Measurements from ENCODE around the gene FFAR2.

FFAR2 gene

DNA sequence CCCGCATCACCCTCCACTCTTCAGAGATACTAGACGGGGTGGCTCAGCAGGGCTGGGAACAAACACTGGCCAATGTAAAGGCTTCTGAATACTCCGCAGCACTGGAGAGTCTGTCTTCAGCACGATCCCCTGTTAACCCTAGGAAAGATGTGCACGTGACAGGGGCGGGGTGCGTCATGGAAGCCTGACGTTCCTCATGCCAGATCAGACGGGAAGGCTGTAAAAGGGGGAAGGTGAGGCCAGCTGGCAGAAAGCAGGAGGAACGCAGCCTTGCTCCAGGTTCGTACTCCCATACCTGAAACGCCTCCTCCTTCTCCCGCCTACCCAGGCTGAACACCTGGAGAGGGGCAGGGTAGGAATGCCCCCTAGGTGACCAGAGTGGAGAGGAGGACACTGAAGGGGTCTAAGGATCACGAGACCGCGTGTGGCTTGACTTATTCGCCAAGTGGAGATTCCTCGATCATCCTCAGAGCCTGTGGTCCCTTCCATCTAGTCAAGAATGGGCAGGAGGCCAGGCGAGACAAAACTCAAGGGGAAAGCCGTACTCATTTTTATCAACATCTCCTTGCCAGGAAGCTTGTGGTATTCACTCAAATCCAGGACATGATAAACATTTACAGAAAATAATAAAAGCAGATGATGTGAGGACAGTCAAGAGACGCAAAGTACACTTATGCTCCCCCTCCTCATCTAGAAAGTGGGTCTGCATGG, 18.2 kb upstream of the FFAR2 start:
- no peak for DNase-seq (ENCODE audit: extremely low read depth, insufficient read length)
- TF ChIP-seq, protein P1, sequence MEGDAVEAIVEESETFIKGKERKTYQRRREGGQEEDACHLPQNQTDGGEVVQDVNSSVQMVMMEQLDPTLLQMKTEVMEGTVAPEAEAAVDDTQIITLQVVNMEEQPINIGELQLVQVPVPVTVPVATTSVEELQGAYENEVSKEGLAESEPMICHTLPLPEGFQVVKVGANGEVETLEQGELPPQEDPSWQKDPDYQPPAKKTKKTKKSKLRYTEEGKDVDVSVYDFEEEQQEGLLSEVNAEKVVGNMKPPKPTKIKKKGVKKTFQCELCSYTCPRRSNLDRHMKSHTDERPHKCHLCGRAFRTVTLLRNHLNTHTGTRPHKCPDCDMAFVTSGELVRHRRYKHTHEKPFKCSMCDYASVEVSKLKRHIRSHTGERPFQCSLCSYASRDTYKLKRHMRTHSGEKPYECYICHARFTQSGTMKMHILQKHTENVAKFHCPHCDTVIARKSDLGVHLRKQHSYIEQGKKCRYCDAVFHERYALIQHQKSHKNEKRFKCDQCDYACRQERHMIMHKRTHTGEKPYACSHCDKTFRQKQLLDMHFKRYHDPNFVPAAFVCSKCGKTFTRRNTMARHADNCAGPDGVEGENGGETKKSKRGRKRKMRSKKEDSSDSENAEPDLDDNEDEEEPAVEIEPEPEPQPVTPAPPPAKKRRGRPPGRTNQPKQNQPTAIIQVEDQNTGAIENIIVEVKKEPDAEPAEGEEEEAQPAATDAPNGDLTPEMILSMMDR (IDR thresholded peaks at IDR 0.05; ENCODE audit: insufficient read depth, low read length, poor library complexity, severe bottlenecking), result no peak
- H3K36me3 ChIP-seq (ENCODE audit: control insufficient read depth, insufficient read depth, low read length), result no peaks in the 10 kb centered on the region
- H3K27me3 ChIP-seq (replicated peaks; ENCODE audit: control insufficient read depth, insufficient read depth, low read length), result no peaks in the 10 kb centered on the region
- H3K4me3 ChIP-seq (replicated peaks; ENCODE audit: low read depth, low read length), result no peak overlapping the region

DNA sequence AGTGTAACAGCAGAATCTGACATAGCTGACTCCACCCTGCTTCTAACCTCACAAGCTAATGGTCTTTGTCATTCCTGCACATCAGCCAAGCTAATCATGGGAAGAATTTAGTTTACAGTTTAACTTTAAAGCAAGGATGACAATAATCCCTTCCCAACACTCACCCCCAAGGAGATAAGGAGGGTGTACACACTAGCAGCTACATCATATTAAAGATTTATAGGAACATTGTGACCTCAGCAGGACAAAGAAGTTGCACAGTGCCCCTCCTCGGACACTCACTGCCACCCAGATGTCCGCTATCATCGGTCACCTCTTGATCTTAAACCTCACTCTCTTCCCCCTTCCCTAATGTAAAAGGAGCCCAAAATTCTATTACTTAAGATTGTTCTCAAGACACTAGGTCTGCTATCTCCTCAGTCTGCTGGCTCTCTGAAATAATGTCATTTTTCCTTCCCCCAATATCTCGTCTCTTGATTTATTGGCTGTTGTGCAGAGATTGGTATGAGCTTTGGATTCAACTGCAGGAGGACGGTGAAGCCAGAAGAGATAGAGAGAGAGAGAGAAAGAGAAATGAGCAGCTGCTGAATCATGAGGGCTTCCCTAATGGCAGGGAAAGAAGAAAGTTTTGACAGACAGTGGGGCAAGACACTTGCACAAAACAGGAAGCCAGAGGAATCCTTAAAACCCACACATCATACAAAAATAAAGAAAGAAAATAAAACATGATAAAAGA, 17.5 kb upstream of the FFAR2 start:
- no peak overlapping the region for H3K4me3 ChIP-seq (replicated peaks; ENCODE audit: low read depth, low read length)
- DNase-seq (ENCODE audit: extremely low read depth, insufficient read length), result no peak
- TF ChIP-seq, protein P1 (IDR thresholded peaks at IDR 0.05; ENCODE audit: insufficient read depth, low read length, poor library complexity, severe bottlenecking), result no peak
- H3K36me3 ChIP-seq (ENCODE audit: control insufficient read depth, insufficient read depth, low read length), result no peaks in the 10 kb centered on the region
- H3K27me3 ChIP-seq (replicated peaks; ENCODE audit: control insufficient read depth, insufficient read depth, low read length), result no peaks in the 10 kb centered on the region

DNA sequence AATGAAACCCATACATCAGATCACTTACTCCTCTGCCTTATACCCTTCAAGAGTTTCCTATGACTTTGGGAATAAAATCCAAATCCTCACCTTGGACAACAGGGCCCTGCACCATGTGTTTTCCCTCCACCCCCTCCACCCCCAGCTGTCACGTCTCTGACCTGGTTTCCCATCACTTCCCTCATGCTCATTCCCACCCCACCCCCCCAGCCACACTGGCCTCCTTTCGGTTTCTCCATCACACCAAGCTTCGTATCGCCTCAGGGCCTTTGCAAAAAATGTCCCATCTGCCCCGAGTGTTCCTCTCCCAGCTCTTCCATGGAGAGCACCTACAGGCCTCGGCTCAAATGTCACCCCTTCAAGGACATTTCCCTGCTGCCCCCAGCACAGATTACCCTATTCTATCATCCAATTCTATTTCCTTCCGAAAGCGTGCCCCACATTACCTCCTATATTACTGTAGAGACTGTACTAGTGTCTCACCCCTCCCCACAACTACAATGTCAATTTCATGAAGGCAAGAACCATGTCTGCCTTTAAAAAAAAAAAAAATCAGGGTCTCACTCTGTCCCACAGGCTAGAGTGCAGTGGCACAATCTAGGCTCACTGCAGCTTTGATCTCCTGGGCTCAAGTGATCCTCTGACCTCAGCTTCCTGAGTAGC, 16.8 kb upstream of the FFAR2 start:
- H3K27me3 ChIP-seq (replicated peaks; ENCODE audit: control insufficient read depth, insufficient read depth, low read length), result no peaks in the 10 kb centered on the region
- no peak for DNase-seq (ENCODE audit: extremely low read depth, insufficient read length)
- H3K4me3 ChIP-seq (replicated peaks; ENCODE audit: low read depth, low read length), result no peak overlapping the region
- no peaks in the 10 kb centered on the region for H3K36me3 ChIP-seq (ENCODE audit: control insufficient read depth, insufficient read depth, low read length)
- TF ChIP-seq, protein P1 (IDR thresholded peaks at IDR 0.05; ENCODE audit: insufficient read depth, low read length, poor library complexity, severe bottlenecking), result no peak

DNA sequence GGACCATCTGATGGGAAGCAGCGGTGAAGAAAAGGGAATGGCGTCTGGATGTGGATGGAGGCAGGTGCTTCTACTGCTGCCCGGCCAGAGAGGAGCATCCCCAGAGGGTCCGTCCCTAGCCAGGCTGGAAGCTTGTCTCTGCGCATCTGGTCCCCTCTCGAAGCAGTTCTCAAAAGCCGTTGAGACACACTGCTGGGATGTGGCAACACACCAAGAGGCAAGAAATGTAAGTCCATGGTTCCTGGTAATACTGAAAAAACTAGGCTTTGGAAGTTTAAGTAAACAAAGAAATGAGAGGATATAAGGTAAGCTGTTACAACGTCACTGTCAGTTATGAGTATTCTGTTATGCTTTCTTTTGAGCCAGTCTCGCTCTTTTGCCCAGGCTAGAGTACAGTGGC, 15.1 kb upstream of the FFAR2 start:
- TF ChIP-seq, protein P1 (IDR thresholded peaks at IDR 0.05; ENCODE audit: insufficient read depth, low read length, poor library complexity, severe bottlenecking), result no peak
- DNase-seq (ENCODE audit: extremely low read depth, insufficient read length), result no peak
- no peaks in the 10 kb centered on the region for H3K36me3 ChIP-seq (ENCODE audit: control insufficient read depth, insufficient read depth, low read length)
- no peak overlapping the region for H3K4me3 ChIP-seq (replicated peaks; ENCODE audit: low read depth, low read length)
- H3K27me3 ChIP-seq (replicated peaks; ENCODE audit: control insufficient read depth, insufficient read depth, low read length), result no peaks in the 10 kb centered on the region

DNA sequence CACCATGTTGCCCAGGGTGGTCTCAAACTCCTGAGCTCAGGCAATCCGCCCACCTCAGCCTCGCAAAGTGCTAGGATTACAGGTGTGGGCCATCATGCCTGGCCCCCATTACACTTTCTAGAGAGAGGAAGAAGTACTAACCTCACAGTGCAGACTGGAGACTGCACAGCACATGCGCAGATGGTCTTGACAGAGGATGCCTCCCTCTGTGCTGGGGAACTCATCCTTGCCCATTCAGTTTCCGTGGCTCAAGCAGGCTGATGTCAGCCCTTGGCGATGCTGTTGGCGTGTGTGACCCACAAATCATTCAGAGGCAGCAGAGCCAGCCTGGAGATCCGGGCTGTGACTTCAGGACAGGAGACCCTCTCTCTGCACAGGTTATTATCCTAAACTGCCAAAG, 14.6 kb upstream of the FFAR2 start:
- no peaks in the 10 kb centered on the region for H3K36me3 ChIP-seq (ENCODE audit: control insufficient read depth, insufficient read depth, low read length)
- H3K27me3 ChIP-seq (replicated peaks; ENCODE audit: control insufficient read depth, insufficient read depth, low read length), result no peaks in the 10 kb centered on the region
- TF ChIP-seq, protein P1 (IDR thresholded peaks at IDR 0.05; ENCODE audit: insufficient read depth, low read length, poor library complexity, severe bottlenecking), result no peak
- H3K4me3 ChIP-seq (replicated peaks; ENCODE audit: low read depth, low read length), result no peak overlapping the region
- no peak for DNase-seq (ENCODE audit: extremely low read depth, insufficient read length)

Data from GM06990 (cell line).